Measurements from ENCODE around the gene DRD5.
"Not testable (repeated sequence)": the region's sequence is repeated elsewhere in the genome, so short reads cannot be mapped to it uniquely, and the experiment has no call there.

- TF ChIP-seq, protein P1, sequence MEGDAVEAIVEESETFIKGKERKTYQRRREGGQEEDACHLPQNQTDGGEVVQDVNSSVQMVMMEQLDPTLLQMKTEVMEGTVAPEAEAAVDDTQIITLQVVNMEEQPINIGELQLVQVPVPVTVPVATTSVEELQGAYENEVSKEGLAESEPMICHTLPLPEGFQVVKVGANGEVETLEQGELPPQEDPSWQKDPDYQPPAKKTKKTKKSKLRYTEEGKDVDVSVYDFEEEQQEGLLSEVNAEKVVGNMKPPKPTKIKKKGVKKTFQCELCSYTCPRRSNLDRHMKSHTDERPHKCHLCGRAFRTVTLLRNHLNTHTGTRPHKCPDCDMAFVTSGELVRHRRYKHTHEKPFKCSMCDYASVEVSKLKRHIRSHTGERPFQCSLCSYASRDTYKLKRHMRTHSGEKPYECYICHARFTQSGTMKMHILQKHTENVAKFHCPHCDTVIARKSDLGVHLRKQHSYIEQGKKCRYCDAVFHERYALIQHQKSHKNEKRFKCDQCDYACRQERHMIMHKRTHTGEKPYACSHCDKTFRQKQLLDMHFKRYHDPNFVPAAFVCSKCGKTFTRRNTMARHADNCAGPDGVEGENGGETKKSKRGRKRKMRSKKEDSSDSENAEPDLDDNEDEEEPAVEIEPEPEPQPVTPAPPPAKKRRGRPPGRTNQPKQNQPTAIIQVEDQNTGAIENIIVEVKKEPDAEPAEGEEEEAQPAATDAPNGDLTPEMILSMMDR (IDR thresholded peaks at IDR 0.05), result not testable (repeated sequence)
- TF ChIP-seq POLR2A (IDR thresholded peaks at IDR 0.05); POLR2AphosphoS5 (IDR thresholded peaks at IDR 0.05; ENCODE audit: insufficient read depth in 1 of 2, low read depth in 1 of 2): not testable (repeated sequence)
Observed at GRCh38 chr4:9743789-9744188, 37.6 kb upstream of the DRD5 start.

All from vagina (tissue), 2 donors.